Astrocyte of the spinal cord (primary cell): ENCODE data around the gene SUMO3.

Source experiments
- DNase-seq: peaks from one replicate; pipeline ENCODE4 v3.0.0; 2011; ENCODE audit warnings: low read depth, low spot score
- H3K4me3 ChIP-seq: 2 replicates; pipeline ENCODE4 v1.5.1; 2011; ENCODE audit warnings: low read depth, mild to moderate bottlenecking, low read length, moderate library complexity
- in situ Hi-C: cut with HindIII; loops from 2 replicates; pipeline ENCODE4 v1.10.0; 2017; ENCODE audit warnings: low sequenced_read_pairs
- TF ChIP-seq, protein P1 (sequence below): IDR thresholded peaks from 2 replicates; pipeline ENCODE4 v1.5.1; 2012; ENCODE audit warnings: low read depth, mild to moderate bottlenecking, low read length, inconsistent platforms

SUMO3 gene

DNA sequence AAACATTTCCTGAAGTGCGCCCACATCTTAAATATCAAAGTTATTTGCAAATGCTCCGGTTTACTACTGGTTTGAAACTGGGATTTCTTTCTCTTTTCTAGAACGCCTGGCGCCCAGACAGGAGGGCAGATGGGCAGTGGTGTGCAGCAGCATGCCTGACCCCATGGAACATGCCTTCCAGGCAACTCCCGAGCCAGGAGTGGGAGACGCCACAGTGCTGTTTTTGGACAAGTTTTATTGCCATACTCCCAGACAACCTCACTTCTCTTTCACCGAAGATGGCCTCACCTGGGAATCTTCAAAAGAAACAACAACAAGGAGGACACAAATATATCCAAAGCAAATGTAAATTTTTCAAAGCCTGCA lies 37.7 kb downstream of the SUMO3 start:
- in situ Hi-C loops, result no loop called here
- TF ChIP-seq, protein P1, sequence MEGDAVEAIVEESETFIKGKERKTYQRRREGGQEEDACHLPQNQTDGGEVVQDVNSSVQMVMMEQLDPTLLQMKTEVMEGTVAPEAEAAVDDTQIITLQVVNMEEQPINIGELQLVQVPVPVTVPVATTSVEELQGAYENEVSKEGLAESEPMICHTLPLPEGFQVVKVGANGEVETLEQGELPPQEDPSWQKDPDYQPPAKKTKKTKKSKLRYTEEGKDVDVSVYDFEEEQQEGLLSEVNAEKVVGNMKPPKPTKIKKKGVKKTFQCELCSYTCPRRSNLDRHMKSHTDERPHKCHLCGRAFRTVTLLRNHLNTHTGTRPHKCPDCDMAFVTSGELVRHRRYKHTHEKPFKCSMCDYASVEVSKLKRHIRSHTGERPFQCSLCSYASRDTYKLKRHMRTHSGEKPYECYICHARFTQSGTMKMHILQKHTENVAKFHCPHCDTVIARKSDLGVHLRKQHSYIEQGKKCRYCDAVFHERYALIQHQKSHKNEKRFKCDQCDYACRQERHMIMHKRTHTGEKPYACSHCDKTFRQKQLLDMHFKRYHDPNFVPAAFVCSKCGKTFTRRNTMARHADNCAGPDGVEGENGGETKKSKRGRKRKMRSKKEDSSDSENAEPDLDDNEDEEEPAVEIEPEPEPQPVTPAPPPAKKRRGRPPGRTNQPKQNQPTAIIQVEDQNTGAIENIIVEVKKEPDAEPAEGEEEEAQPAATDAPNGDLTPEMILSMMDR, result no peak

DNA sequence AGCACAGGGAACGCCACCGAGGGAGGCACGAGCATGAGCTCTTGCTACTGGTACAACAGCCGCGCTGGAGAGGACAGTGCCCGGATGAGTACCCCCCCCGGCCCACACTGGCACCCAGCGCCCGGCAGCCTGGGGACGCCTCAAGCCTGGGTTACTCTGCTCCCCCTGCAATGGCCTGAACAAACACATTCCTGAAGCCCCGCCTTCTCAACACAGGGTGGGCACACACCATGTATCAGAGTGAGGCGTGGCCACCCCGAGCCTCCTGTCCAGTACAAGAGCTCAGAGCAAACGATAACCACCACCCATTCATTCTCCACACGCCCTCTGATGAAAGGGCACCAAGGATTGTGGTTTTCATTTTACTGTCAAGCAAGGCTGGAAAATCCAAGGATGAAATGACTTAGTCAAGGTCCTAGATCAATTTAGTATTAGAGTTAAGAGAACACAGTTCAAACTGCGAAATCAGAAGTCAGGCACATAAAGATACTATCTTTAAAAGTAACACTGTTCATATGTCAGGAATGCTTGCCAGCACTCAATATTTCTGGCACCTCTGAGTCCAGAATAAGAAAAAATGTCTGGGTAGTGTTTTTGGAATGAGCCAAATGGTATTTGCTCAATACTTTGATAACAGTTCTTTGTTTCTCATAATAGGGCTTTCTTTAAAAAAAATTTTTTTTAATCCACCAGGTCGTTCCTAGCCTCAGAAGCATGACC lies 38.3 kb downstream of the SUMO3 start:
- DNase-seq, result no peak
- in situ Hi-C loops, result no loop called here

More for the DNA sequence above, 37.7 kb downstream of the SUMO3 start:
- DNase-seq, result no peak
- H3K4me3 ChIP-seq, result no peak overlapping the region

DNA sequence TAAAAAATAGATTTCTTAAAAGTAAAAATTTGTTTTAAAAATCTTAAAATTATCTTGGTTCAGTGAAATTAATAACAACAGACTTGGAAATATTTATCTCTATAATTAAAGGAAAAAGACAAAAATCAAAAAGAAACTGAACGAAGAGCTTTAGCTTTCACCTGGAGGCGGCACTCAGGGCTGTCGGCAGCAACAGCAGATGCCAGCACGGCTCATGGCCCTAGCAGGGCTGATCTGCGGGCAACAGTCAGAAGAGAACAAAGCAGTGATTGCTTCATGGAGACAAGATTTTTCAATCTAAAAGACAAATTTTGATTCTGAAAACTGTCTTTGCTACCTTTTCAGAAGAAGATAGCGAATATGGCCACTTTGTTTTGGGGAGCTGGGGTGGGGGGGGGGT lies 38.9 kb downstream of the SUMO3 start:
- in situ Hi-C loops, result no loop called here
- no peak overlapping the region for H3K4me3 ChIP-seq
- TF ChIP-seq, protein P1, result no peak
- DNase-seq, result no peak

More for the DNA sequence above, 38.3 kb downstream of the SUMO3 start:
- H3K4me3 ChIP-seq, result no peak overlapping the region
- TF ChIP-seq, protein P1, result no peak

DNA sequence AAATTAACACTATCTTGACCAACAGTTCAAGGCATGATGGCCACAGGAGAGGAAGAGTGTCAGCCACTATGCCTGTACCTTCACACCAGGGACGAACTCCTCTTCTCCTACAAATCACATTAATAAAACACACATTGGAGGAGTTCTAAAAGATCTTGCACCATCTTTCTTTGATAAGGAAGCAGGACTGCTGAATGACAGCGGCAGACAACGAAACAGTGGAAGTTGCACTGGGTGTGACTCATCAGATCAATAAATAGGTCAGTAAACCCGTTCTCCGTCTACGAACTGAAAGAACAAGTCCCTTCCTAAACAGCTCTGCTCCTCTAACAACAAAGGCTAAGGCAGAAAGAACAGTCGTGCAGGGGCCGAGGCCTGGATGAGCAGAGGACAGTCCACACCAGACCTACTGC lies 39.4 kb downstream of the SUMO3 start:
- no peak for DNase-seq
- no peak overlapping the region for H3K4me3 ChIP-seq
- in situ Hi-C loops, result no loop called here
- TF ChIP-seq, protein P1, result no peak

DNA sequence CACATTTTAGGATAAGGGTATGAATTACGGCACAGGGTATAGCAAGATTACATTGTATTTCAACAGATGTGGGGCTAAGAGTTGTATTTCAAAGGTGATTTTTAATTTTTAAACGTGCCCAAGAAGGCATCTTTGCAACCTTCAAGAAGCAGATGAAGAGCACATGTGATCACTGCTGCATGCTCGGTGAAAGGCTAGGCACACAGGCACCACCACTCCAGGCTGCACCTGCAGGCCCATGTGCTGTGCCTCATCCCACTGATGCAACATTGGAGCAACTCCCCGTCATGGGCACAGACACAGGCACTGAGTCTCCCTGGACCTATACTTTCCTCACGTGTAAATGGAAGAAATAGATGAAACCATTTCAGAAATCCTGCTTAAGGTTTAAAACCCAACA lies 39.8 kb downstream of the SUMO3 start:
- TF ChIP-seq, protein P1, result no peak
- no peak for DNase-seq
- in situ Hi-C loops, result no loop called here
- H3K4me3 ChIP-seq, result no peak overlapping the region

DNA sequence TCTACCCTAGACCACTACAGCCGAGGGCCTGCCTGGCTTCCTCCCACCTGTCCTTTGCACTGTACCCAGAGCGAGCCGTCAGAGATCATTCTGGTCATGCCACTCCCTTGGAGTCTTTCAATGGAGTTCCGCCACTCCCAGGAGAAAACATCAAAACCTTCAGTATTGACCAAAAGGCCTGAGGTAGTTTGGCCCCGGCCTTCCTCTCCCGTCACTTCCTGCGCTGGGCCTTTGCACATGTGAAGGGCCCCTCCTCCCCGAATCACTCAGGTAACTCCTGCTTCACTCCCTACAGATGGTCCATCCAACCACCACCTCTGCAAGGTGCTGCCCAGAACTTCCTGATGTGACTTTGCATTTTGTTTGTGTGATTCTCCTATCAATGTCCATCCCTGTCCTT lies 42.9 kb downstream of the SUMO3 start:
- no peak for DNase-seq
- in situ Hi-C loops, result no loop called here

More for the DNA sequence above, 42.9 kb downstream of the SUMO3 start:
- TF ChIP-seq, protein P1, result no peak
- H3K4me3 ChIP-seq, result no peak overlapping the region
